Astrocyte (in vitro differentiated cells and primary cell): Measurements from ENCODE around the gene ATP11A.

Experiments
- CTCF ChIP-seq: IDR thresholded peaks from 2 replicates; pipeline ENCODE4 v1.5.1; 2011; ENCODE audit warnings: low read depth, mild to moderate bottlenecking, inconsistent platforms, low read length, moderate library complexity; ENCODE audit not compliant: insufficient read depth
- EZH2 ChIP-seq: IDR thresholded peaks from 2 replicates; pipeline ENCODE4 v1.6.1; 2012; ENCODE audit warnings: mild to moderate bottlenecking, low read length, inconsistent platforms; ENCODE audit not compliant: insufficient read depth

GRCh38 chr13:112716841-112717520 lies 27.1 kb downstream of the ATP11A start:
- no peak for TF ChIP-seq CTCF
- no peak for TF ChIP-seq EZH2
